ENCODE data around the gene ZC3HAV1L.

The ZC3HAV1L gene

GRCh38 chr7:139018910-139019309 lies 16.9 kb downstream of the ZC3HAV1L start:
- DNase-seq (ENCODE audit: low read depth): no peak
- TF ChIP-seq, protein P1, sequence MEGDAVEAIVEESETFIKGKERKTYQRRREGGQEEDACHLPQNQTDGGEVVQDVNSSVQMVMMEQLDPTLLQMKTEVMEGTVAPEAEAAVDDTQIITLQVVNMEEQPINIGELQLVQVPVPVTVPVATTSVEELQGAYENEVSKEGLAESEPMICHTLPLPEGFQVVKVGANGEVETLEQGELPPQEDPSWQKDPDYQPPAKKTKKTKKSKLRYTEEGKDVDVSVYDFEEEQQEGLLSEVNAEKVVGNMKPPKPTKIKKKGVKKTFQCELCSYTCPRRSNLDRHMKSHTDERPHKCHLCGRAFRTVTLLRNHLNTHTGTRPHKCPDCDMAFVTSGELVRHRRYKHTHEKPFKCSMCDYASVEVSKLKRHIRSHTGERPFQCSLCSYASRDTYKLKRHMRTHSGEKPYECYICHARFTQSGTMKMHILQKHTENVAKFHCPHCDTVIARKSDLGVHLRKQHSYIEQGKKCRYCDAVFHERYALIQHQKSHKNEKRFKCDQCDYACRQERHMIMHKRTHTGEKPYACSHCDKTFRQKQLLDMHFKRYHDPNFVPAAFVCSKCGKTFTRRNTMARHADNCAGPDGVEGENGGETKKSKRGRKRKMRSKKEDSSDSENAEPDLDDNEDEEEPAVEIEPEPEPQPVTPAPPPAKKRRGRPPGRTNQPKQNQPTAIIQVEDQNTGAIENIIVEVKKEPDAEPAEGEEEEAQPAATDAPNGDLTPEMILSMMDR (conservative IDR thresholded peaks at IDR 0.05; ENCODE audit: low read length): no peak

DNA sequence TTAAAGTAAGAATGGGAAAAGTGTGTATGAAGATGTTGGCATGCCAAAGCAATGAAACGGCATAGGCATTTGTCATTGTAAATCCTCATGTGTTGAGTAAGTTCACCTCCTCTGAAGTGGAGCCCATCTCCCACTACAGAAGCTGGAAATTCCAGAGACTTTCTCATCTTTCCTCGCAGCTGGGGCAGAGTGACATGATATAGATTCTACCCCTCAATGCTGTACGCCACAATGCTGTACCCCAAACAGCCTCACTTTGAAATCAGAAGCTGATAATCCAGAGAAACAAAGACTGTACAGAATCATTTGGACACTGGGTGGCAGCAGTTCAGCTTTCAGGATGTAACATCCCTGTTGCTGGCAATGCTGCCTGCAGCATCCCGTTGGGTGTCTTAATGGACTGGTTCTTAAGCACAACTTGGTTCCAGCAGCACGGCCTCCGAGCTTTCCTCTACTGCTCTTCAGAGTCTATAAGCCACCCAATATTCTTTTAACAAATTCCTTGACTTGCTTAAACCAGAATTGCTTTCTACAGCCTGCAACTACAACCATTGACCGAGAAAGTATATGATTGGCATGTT lies 18.8 kb downstream of the ZC3HAV1L start:
- TF ChIP-seq, protein P1 (conservative IDR thresholded peaks at IDR 0.05; ENCODE audit: low read length): peak; percentile 80
- no peak overlapping the region for H3K4me3 ChIP-seq (ENCODE audit: low read length)
- DNase-seq (ENCODE audit: low read depth): peak; percentile 73

More at GRCh38 chr7:139018910-139019309, 16.9 kb downstream of the ZC3HAV1L start:
- H3K4me3 ChIP-seq (ENCODE audit: low read length): no peak overlapping the region

GRCh38 chr7:139011373-139011772 lies 24.5 kb downstream of the ZC3HAV1L start:
- TF ChIP-seq, protein P1 (conservative IDR thresholded peaks at IDR 0.05; ENCODE audit: low read length): no peak
- DNase-seq (ENCODE audit: low read depth): no peak
- no peak overlapping the region for H3K4me3 ChIP-seq (ENCODE audit: low read length)

DNA sequence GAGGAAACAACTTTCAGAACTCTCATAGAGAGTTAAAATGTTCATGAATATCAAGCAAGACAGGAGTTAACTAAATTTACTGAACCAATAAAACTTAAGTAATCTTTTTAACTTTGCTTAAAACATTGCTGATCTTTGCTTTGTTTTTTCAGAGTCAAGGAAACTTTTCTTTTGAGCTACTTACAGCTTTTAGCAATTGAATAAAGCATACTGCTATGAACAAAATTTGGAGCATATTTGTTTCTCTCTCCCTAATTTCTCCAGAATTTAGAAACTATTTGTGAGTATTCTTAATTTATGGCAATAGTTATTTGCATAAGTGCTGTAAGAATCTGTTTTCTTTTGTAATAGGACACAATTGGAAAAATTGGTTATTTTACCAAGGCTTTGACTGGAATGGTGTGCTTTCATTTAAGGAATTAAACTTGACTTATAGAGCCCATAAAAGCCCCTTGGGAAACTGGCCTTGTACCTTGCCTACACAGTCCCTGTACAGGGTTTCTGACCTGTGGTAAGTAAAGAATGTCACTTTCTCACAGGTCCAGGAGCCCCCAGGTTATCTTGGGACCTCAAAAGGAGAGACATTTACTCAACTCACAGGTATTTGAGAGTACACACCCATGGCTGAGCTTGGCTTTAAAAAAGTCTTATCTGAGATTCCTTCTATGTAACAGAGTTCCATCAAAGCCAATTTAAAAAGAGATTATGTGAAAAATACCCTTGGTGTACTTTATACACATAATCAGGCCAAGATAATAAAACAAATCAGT lies 31.3 kb downstream of the ZC3HAV1L start:
- DNase-seq (ENCODE audit: low read depth): no peak
- no peak overlapping the region for H3K4me3 ChIP-seq (ENCODE audit: low read length)
- TF ChIP-seq, protein P1 (conservative IDR thresholded peaks at IDR 0.05; ENCODE audit: low read length): no peak

DNA sequence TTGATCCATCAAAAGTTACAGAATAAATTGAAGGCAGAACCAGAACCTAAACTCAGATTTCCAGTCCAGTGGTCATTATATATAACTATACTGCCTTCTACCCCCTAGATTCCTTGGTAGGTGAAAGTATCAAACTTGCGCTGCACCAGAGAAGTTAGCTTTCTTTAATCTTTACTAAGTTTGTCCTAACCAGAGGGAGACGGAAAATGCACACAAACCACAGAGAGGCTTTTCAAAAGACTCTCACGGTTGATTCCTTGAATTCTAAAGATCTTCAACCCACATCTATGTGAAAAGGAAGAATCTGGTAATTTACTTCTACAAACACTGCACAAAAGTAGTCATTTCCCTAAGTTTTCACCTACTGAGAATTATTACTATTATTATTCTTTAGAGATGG lies 36.4 kb downstream of the ZC3HAV1L start:
- H3K4me3 ChIP-seq (ENCODE audit: low read length): no peak overlapping the region
- TF ChIP-seq, protein P1 (conservative IDR thresholded peaks at IDR 0.05; ENCODE audit: low read length): no peak
- DNase-seq (ENCODE audit: low read depth): no peak

GRCh38 chr7:138992052-138992531 lies 43.8 kb downstream of the ZC3HAV1L start:
- TF ChIP-seq, protein P1 (conservative IDR thresholded peaks at IDR 0.05; ENCODE audit: low read length): no peak
- no peak overlapping the region for H3K4me3 ChIP-seq (ENCODE audit: low read length)
- DNase-seq (ENCODE audit: low read depth): peak; percentile 98

- H3K4me3 ChIP-seq (ENCODE audit: low read length): no peak overlapping the region
- no peak for DNase-seq (ENCODE audit: low read depth)
- TF ChIP-seq, protein P1 (conservative IDR thresholded peaks at IDR 0.05; ENCODE audit: low read length): no peak
Measured at GRCh38 chr7:138987686-138988085, 48.2 kb downstream of the ZC3HAV1L start.
